ENCODE data around the gene GRK5. TPM values are rescaled to one million over a fixed set of nuclear protein-coding genes. Genes with fewer than 3 reads are reported as not detected.

The GRK5 gene
- total RNA-seq, 1 donor from 2014 or later, result 163 TPM

DNA sequence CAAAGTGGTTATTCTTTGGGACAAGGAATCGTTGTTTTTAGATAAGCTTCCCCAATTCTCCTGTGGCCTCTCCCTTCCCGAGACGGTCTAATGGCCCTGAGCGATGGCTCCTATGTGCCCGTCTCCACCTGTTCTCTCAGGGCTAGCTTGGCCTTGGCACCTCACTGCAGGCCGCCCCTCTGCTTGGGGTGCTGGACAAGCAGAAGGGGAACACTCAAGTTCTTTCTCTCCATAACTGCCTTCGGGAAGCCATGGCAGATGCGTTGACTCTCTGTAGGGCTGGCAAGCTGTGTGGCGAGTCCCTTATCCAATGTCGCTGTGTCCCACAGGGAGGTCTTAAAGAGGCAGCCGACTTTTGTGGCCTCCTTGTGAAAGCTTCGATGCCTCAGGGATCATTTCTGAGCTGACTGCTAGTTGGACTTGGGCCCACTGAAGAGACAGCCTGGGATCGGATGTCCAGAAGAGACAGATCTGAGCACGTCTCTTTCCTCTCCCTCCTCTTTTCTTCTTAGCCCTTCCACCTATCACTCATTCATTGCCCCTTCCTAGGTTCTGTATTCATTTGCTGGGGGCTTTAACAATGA is 70.8 kb downstream of the GRK5 start:
- TF ChIP-seq, protein P1, sequence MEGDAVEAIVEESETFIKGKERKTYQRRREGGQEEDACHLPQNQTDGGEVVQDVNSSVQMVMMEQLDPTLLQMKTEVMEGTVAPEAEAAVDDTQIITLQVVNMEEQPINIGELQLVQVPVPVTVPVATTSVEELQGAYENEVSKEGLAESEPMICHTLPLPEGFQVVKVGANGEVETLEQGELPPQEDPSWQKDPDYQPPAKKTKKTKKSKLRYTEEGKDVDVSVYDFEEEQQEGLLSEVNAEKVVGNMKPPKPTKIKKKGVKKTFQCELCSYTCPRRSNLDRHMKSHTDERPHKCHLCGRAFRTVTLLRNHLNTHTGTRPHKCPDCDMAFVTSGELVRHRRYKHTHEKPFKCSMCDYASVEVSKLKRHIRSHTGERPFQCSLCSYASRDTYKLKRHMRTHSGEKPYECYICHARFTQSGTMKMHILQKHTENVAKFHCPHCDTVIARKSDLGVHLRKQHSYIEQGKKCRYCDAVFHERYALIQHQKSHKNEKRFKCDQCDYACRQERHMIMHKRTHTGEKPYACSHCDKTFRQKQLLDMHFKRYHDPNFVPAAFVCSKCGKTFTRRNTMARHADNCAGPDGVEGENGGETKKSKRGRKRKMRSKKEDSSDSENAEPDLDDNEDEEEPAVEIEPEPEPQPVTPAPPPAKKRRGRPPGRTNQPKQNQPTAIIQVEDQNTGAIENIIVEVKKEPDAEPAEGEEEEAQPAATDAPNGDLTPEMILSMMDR (IDR thresholded peaks at IDR 0.05; ENCODE audit: unreplicated experiment), result no peak
- Mint-ChIP-seq H3K27me3 (ENCODE audit: unreplicated experiment) (peaks cover 15% of the 10 kb centered on the region), H3K36me3 (ENCODE audit: low read depth, unreplicated experiment) (peaks cover 27% of the 10 kb centered on the region), H3K9me3 (ENCODE audit: unreplicated experiment) (no peaks in the 10 kb centered on the region), H3K4me1 (ENCODE audit: unreplicated experiment) (peaks cover 84% of the 10 kb centered on the region), H3K27ac (ENCODE audit: unreplicated experiment) (no peak overlapping the region), H3K4me3 (ENCODE audit: unreplicated experiment) (no peak overlapping the region)
- DNase-seq (ENCODE audit: low spot score), result no peak

DNA sequence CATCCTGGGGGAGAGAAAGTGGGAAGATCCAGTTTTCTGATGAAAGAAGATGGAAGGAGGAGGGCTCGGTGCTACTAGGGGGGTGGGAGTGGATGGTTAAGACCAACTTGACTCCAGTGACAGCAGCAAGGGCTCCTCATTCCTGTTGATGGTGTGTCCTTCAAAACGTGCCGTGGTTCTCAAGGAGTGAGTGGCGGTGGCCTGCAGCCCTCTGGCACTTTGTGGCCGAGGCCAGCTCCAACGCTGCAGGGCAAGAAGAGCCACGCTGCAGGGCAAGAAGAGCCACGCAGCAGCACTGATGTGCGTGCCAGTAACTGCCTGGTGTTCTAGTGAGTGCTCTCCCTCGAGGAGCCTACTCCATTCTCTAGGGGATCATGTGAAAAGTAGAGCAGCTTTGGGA is 72.1 kb downstream of the GRK5 start:
- Mint-ChIP-seq H3K27ac (ENCODE audit: unreplicated experiment) (no peak overlapping the region), H3K9me3 (ENCODE audit: unreplicated experiment) (no peaks in the 10 kb centered on the region), H3K4me1 (ENCODE audit: unreplicated experiment) (peaks cover 80% of the 10 kb centered on the region), H3K4me3 (ENCODE audit: unreplicated experiment) (no peak overlapping the region), H3K36me3 (ENCODE audit: low read depth, unreplicated experiment) (peaks cover 27% of the 10 kb centered on the region), H3K27me3 (ENCODE audit: unreplicated experiment) (peaks cover 16% of the 10 kb centered on the region)
- no peak for DNase-seq (ENCODE audit: low spot score)
- TF ChIP-seq, protein P1 (IDR thresholded peaks at IDR 0.05; ENCODE audit: unreplicated experiment), result no peak

DNA sequence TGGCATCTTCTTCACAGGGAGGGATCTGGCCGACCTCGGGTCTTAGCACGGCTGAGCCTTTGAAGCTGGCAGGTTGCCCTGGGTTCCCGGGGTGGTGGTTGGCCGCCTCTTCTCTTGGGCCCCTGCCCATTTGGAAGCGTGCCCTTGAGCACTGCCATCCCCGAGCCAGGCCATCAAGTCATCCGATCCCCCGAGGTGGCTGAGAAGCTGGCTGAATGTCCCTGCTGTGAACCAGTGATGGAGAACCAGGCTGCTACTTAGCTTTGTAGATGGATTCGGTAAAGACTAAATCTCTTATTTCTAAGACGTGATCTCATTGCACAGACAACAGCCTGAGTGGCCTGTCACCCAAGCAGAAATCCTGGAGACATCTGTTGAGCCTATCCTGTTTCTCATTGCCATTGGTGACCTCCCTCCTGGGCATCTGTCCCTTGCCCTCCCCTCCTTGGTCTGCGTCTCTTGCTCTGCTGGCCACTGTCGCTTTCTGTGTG is 74.3 kb downstream of the GRK5 start:
- Mint-ChIP-seq H3K9me3 (ENCODE audit: unreplicated experiment) (no peaks in the 10 kb centered on the region), H3K27me3 (ENCODE audit: unreplicated experiment) (peaks cover 15% of the 10 kb centered on the region), H3K27ac (ENCODE audit: unreplicated experiment) (peak overlapping the region; percentile 45), H3K36me3 (ENCODE audit: low read depth, unreplicated experiment) (peaks cover 27% of the 10 kb centered on the region), H3K4me1 (ENCODE audit: unreplicated experiment) (peaks cover 80% of the 10 kb centered on the region), H3K4me3 (ENCODE audit: unreplicated experiment) (peak overlapping the region; percentile 43)
- TF ChIP-seq, protein P1 (IDR thresholded peaks at IDR 0.05; ENCODE audit: unreplicated experiment), result no peak
- no peak for DNase-seq (ENCODE audit: low spot score)

DNA sequence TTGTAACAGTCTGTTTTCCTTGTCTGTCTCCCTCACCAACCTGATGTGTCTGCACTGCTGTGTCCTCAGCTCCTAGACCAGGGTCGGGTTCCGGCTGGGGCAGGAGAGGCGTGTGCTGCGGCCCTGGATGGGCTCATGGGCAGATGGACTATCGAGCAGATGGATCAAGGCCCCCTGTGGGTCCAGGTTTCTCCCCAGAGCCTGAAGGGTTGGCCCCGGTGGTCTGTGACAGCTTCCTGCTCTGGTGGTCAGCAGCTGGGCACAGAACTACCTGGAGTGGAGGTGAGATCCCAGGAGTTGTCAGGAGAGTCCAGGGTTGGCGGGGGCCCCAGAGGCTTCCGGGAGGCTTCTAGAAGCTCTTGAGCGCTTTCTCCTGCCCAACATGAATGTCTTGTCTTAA is 75.1 kb downstream of the GRK5 start:
- Mint-ChIP-seq H3K36me3 (ENCODE audit: low read depth, unreplicated experiment) (peaks cover 27% of the 10 kb centered on the region), H3K27ac (ENCODE audit: unreplicated experiment) (peak overlapping the region; percentile 45), H3K4me3 (ENCODE audit: unreplicated experiment) (peak overlapping the region; percentile 43), H3K27me3 (ENCODE audit: unreplicated experiment) (peaks cover 15% of the 10 kb centered on the region), H3K4me1 (ENCODE audit: unreplicated experiment) (peaks cover 77% of the 10 kb centered on the region), H3K9me3 (ENCODE audit: unreplicated experiment) (no peaks in the 10 kb centered on the region)
- DNase-seq (ENCODE audit: low spot score), result no peak
- TF ChIP-seq, protein P1 (IDR thresholded peaks at IDR 0.05; ENCODE audit: unreplicated experiment), result no peak

DNA sequence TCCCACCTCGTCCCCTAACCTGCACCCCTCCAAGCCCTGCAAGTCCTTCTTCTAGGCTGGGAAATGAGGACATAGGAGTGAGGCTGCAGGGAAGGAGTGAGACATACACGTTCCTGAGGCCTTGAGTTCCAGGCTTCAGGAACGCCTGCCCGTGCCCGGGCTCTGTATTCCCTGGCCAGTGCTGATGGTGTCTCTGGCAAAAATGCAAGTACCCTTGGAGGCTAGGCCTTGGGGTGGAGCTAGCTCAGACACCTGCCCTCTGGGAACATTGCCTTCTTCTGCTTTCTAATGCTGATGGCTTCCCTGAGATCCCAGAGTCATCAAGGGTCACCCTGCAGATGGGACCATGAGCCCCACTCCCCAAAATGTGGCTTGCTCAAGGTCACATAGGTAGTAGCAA is 76.0 kb downstream of the GRK5 start:
- peaks cover 12% of the 10 kb centered on the region for H3K27me3 Mint-ChIP-seq (ENCODE audit: unreplicated experiment)
- H3K27ac Mint-ChIP-seq (ENCODE audit: unreplicated experiment), result peak overlapping the region; percentile 51
- TF ChIP-seq, protein P1 (IDR thresholded peaks at IDR 0.05; ENCODE audit: unreplicated experiment), result no peak

More for the DNA sequence above, 76.0 kb downstream of the GRK5 start:
- Mint-ChIP-seq H3K4me3 (ENCODE audit: unreplicated experiment) (no peak overlapping the region), H3K9me3 (ENCODE audit: unreplicated experiment) (no peaks in the 10 kb centered on the region), H3K36me3 (ENCODE audit: low read depth, unreplicated experiment) (peaks cover 26% of the 10 kb centered on the region), H3K4me1 (ENCODE audit: unreplicated experiment) (peaks cover 78% of the 10 kb centered on the region)
- DNase-seq (ENCODE audit: low spot score), result no peak

All from endothelial cell (in vitro differentiated cells).